WTC11 (cell line): Measurements from ENCODE around the gene ZNRF1.

ENCODE experiments used
- CTCF ChIP-seq: fragments of 200-600 bp; IDR thresholded peaks from 2 replicates; pipeline ENCODE4 v1.8.0; 2022; ENCODE audit warnings: antibody characterized with exemption
- JUN ChIP-seq: sonication (generic); formaldehyde crosslinking; IDR thresholded peaks from 2 replicates; pipeline ENCODE4 v1.8.0; 2023; ENCODE audit warnings: mild to moderate bottlenecking, missing genetic modification reagents
- KAT7 ChIP-seq: sonication (generic); formaldehyde crosslinking; IDR thresholded peaks from 2 replicates; pipeline ENCODE4 v1.8.1; 2023; ENCODE audit warnings: missing genetic modification reagents, mild to moderate bottlenecking, borderline replicate concordance
- NFYB ChIP-seq: sonication (generic); formaldehyde crosslinking; conservative IDR thresholded peaks from 2 replicates; pipeline ENCODE4 v1.8.0; 2022; ENCODE audit warnings: low read depth, missing genetic modification reagents
- NR3C1 ChIP-seq: sonication (generic); formaldehyde crosslinking; conservative IDR thresholded peaks from 2 replicates; pipeline ENCODE4 v1.8.1; 2023; ENCODE audit warnings: low read depth, mild to moderate bottlenecking, missing genetic modification reagents
- ZNF671 ChIP-seq: fragments of 250-450 bp; sonication (Bioruptor Pico); IDR thresholded peaks from 2 replicates; pipeline ENCODE4 v1.8.0; 2021; ENCODE audit warnings: mild to moderate bottlenecking
- TF ChIP-seq, protein P1 (sequence below): sonication (generic); formaldehyde crosslinking; IDR thresholded peaks from 2 replicates; pipeline ENCODE4 v1.8.1; 2022; ENCODE audit warnings: mild to moderate bottlenecking, missing genetic modification reagents, moderate library complexity, borderline replicate concordance
- TF ChIP-seq, protein P2 (sequence below): sonication (generic); formaldehyde crosslinking; IDR thresholded peaks from 2 replicates; pipeline ENCODE4 v1.8.1; 2023; ENCODE audit warnings: mild to moderate bottlenecking, missing genetic modification reagents, moderate library complexity

GRCh38 chr16:75025761-75026160, 26.9 kb downstream of the ZNRF1 start:
- TF ChIP-seq CTCF (no peak), KAT7 (no peak), NFYB (CRISPR knock-in tag) (no peak), ZNF671 (CRISPR knock-in tag) (no peak), JUN (no peak), NR3C1 (CRISPR knock-in tag) (no peak)
- TF ChIP-seq, protein P1, sequence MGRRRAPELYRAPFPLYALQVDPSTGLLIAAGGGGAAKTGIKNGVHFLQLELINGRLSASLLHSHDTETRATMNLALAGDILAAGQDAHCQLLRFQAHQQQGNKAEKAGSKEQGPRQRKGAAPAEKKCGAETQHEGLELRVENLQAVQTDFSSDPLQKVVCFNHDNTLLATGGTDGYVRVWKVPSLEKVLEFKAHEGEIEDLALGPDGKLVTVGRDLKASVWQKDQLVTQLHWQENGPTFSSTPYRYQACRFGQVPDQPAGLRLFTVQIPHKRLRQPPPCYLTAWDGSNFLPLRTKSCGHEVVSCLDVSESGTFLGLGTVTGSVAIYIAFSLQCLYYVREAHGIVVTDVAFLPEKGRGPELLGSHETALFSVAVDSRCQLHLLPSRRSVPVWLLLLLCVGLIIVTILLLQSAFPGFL = no peak
- TF ChIP-seq, protein P2, sequence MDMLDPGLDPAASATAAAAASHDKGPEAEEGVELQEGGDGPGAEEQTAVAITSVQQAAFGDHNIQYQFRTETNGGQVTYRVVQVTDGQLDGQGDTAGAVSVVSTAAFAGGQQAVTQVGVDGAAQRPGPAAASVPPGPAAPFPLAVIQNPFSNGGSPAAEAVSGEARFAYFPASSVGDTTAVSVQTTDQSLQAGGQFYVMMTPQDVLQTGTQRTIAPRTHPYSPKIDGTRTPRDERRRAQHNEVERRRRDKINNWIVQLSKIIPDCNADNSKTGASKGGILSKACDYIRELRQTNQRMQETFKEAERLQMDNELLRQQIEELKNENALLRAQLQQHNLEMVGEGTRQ (CRISPR knock-in tag) = no peak
